HS-27A (cell line): ENCODE data around the gene KLF16.

ENCODE experiments used
- DNase-seq: peaks from one replicate; pipeline ENCODE4 v3.0.0-alpha.2; 2012; ENCODE audit warnings: low read depth, missing footprints

The KLF16 gene

GRCh38 chr19:1806184-1807029 lies 57.0 kb downstream of the KLF16 start:
- no peak for DNase-seq

- DNase-seq: no peak
Observed at GRCh38 chr19:1805401-1806183, 57.8 kb downstream of the KLF16 start.

- no peak for DNase-seq
Observed at GRCh38 chr19:1804858-1805257, 58.5 kb downstream of the KLF16 start.
